ENCODE data around the gene ALG12. TPM values are rescaled to one million over a fixed set of nuclear protein-coding genes. Genes with fewer than 3 reads are reported as not detected.
A peak's percentile ranks its signal among the peaks of the same experiment; 100 is the strongest.

The ALG12 gene
- polyA plus RNA-seq, 3 donors, result 7.2 to 9.5 (median 9.0) TPM

DNA sequence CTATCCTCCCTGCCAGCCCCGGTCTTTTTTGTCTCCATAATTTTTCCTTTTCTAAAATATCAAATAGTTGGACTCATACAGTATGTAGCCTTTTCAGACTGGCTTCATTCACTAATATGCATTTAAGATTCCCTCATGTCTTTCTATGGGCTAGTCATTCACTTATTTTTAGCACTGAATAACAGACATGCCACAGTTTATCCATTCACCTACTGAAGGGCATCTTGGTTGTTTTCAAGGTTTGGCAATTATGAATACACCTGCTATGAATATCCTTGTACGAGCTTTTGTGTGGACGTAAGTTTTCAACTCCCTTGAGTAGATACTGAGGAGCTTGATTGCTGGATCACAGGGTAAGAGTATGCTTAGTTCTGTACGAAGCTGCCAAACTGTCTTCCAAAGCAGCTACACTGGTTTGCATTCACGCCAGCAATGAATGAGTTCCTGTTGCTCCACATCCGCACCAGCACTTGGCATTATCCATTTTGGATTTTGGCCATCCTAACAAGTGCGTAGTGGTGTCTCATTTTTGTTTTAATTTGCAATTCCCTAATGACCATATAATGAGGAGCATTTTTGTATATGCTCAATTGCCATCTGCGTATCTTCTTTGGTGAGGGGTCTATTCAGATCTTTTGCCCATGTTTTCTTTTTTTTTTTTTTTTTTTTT lies 21.1 kb downstream of the ALG12 start:
- Mint-ChIP-seq H3K36me3 (peaks cover 26 to 59% of the 10 kb centered on the region in 2 donors), H3K4me1 (no peaks in the 10 kb centered on the region), H3K27me3 (ENCODE audit: low read depth in 3 of 3) (no peaks in the 10 kb centered on the region), H3K4me3 (no peak overlapping the region), H3K27ac (peak overlapping the region in 1 of 7 donors; percentile 15), H3K9me3 (peaks cover 0 to 13% (median 6%) of the 10 kb centered on the region in 7 donors)
- H3K36me3 ChIP-seq (replicated peaks in 1 of 2; ENCODE audit: control insufficient read depth in 1 of 2, insufficient read depth in 2 of 2, low read length in 2 of 2), result peaks cover 17 to 43% of the 10 kb centered on the region in 2 donors
- no peak overlapping the region for H3K4me3 ChIP-seq (replicated peaks in 1 of 3; ENCODE audit: low read depth in 2 of 3, low read length in 3 of 3)
- TF ChIP-seq, protein P1, sequence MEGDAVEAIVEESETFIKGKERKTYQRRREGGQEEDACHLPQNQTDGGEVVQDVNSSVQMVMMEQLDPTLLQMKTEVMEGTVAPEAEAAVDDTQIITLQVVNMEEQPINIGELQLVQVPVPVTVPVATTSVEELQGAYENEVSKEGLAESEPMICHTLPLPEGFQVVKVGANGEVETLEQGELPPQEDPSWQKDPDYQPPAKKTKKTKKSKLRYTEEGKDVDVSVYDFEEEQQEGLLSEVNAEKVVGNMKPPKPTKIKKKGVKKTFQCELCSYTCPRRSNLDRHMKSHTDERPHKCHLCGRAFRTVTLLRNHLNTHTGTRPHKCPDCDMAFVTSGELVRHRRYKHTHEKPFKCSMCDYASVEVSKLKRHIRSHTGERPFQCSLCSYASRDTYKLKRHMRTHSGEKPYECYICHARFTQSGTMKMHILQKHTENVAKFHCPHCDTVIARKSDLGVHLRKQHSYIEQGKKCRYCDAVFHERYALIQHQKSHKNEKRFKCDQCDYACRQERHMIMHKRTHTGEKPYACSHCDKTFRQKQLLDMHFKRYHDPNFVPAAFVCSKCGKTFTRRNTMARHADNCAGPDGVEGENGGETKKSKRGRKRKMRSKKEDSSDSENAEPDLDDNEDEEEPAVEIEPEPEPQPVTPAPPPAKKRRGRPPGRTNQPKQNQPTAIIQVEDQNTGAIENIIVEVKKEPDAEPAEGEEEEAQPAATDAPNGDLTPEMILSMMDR (IDR thresholded peaks at IDR 0.05), result no peak
- H4K20me1 ChIP-seq (ENCODE audit: insufficient read depth, low read length), result peaks cover 3% of the 10 kb centered on the region
- H3K27ac ChIP-seq (ENCODE audit: low read depth in 1 of 2, low read length in 2 of 2), result no peak overlapping the region
- 81% methylated on average over 5 of the region's 8 CpGs for WGBS (ENCODE audit: insufficient coverage)
- H2AFZ ChIP-seq (ENCODE audit: insufficient read depth, low read depth, low read length, poor library complexity, severe bottlenecking), result no peak overlapping the region
- H3K27me3 ChIP-seq (ENCODE audit: control insufficient read depth in 2 of 2, insufficient read depth in 2 of 2, low read length in 2 of 2), result no peaks in the 10 kb centered on the region
- no peak overlapping the region for H3K4me2 ChIP-seq (replicated peaks; ENCODE audit: extremely low read depth, low read length, poor library complexity, severe bottlenecking)
- no peaks in the 10 kb centered on the region for H3K4me1 ChIP-seq (ENCODE audit: control insufficient read depth in 1 of 2, insufficient read depth in 2 of 2, low read length in 2 of 2)
- no peak overlapping the region for H3K9ac ChIP-seq (ENCODE audit: insufficient read depth, low read length, poor library complexity, severe bottlenecking)
- peaks cover 0 to 16% of the 10 kb centered on the region in 2 donors for H3K9me3 ChIP-seq (replicated peaks in 1 of 2; ENCODE audit: control insufficient read depth in 1 of 2, insufficient read depth in 1 of 2, low read length in 2 of 2)
- no peak for DNase-seq
- intact Hi-C loops (cut with micrococcal nuclease), result no loop called here
- H3K79me2 ChIP-seq (ENCODE audit: insufficient read depth, low read length), result no peaks in the 10 kb centered on the region

DNA sequence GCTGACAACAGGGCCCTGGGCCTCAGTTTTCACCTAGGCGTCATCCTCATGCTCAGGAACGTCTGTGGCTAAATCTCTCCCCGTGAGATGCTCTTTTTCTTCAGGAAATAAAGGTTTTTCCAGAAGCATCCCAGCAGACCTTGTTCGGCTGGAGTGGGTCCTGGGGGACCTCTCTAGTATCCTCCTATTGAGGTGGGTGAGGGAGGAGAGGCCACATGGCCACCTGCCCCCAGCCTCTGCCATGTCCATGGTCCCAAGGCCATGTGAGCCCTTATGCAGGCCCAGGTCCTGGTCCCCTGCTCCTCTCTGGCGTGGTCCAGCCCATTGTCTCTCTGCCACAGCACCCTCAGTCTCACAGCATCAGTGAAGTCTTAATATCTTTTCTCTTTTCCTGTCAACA lies 22.0 kb downstream of the ALG12 start:
- Histone ChIP-seq H4K20me1 (ENCODE audit: insufficient read depth, low read length) (peaks cover 3% of the 10 kb centered on the region), H3K36me3 (replicated peaks in 1 of 2; ENCODE audit: control insufficient read depth in 1 of 2, insufficient read depth in 2 of 2, low read length in 2 of 2) (peaks cover 11 to 41% of the 10 kb centered on the region in 2 donors), H3K4me3 (replicated peaks in 1 of 3; ENCODE audit: low read depth in 2 of 3, low read length in 3 of 3) (no peak overlapping the region), H3K9ac (ENCODE audit: insufficient read depth, low read length, poor library complexity, severe bottlenecking) (no peak overlapping the region), H3K4me1 (ENCODE audit: control insufficient read depth in 1 of 2, insufficient read depth in 2 of 2, low read length in 2 of 2) (no peaks in the 10 kb centered on the region), H3K4me2 (replicated peaks; ENCODE audit: extremely low read depth, low read length, poor library complexity, severe bottlenecking) (no peak overlapping the region), H3K27ac (ENCODE audit: low read depth in 1 of 2, low read length in 2 of 2) (no peak overlapping the region), H3K79me2 (ENCODE audit: insufficient read depth, low read length) (no peaks in the 10 kb centered on the region), H2AFZ (ENCODE audit: insufficient read depth, low read depth, low read length, poor library complexity, severe bottlenecking) (no peak overlapping the region), H3K27me3 (ENCODE audit: control insufficient read depth in 2 of 2, insufficient read depth in 2 of 2, low read length in 2 of 2) (no peaks in the 10 kb centered on the region), H3K9me3 (replicated peaks in 1 of 2; ENCODE audit: control insufficient read depth in 1 of 2, insufficient read depth in 1 of 2, low read length in 2 of 2) (peaks cover 0 to 12% of the 10 kb centered on the region in 2 donors)
- Mint-ChIP-seq H3K36me3 (peaks cover 23 to 59% of the 10 kb centered on the region in 2 donors), H3K4me3 (no peak overlapping the region), H3K9me3 (peaks cover 0 to 8% (median 3%) of the 10 kb centered on the region in 7 donors), H3K27ac (peak overlapping the region in 1 of 7 donors; percentile 55), H3K4me1 (no peaks in the 10 kb centered on the region), H3K27me3 (ENCODE audit: low read depth in 3 of 3) (no peaks in the 10 kb centered on the region)
- DNase-seq, result no peak
- WGBS (ENCODE audit: insufficient coverage), result 93% methylated on average over 4 of the region's 5 CpGs
- TF ChIP-seq, protein P1 (IDR thresholded peaks at IDR 0.05), result no peak
- intact Hi-C loops (cut with micrococcal nuclease), result no loop called here

Measured in CD14-positive monocyte (primary cell).